HEK293 (cell line): ENCODE results near the gene TMEM208.

Source experiments
- CTCF ChIA-PET: fragments of 350-600 bp; formaldehyde crosslinking; extraction: SDS; loops from one replicate; lab custom pipeline; 2021; ENCODE audit warnings: antibody characterized with exemption; lab: Yijun Ruan, JAX
- POLR2A ChIA-PET: fragments of 300-600 bp; formaldehyde crosslinking; extraction: SDS; loops from one replicate; lab custom pipeline; 2020; ENCODE audit warnings: antibody characterized with exemption, inconsistent platforms; lab: Yijun Ruan, JAX
- H3K27ac ChIP-seq: fragments of 200-500 bp; sonication (Bioruptor generic); 2 replicates; pipeline ENCODE4 v1.5.1; 2014; ENCODE audit warnings: low read depth, low read length, control low read depth, inconsistent platforms; ENCODE audit errors: extremely low read depth
- H3K36me3 ChIP-seq, 2 experiments: fragments of 200-500 bp in 1 of 2; sonication (Bioruptor generic) in 1 of 2; 1 replicate in 1 of 2; 2 replicates in 1 of 2; pipeline ENCODE4 v1.5.1; 2014 to 2017; ENCODE audit warnings: inconsistent platforms in 2 of 2, low read length in 2 of 2; ENCODE audit not compliant: control insufficient read depth in 2 of 2, insufficient read depth in 1 of 2
- H3K4me1 ChIP-seq: fragments of 200-500 bp; sonication (Bioruptor generic); 2 replicates; pipeline ENCODE4 v1.5.1; 2014; ENCODE audit warnings: mild to moderate bottlenecking, low read length, inconsistent platforms; ENCODE audit not compliant: control insufficient read depth, insufficient read depth
- H3K4me3 ChIP-seq: 2 replicates; pipeline ENCODE4 v1.5.1; 2011; ENCODE audit warnings: low read depth, mild to moderate bottlenecking, control low read depth, low read length, moderate library complexity
- H3K9me3 ChIP-seq: fragments of 200-500 bp; sonication (Bioruptor generic); 2 replicates; pipeline ENCODE4 v1.5.1; 2014; ENCODE audit warnings: low read depth, low read length, inconsistent platforms; ENCODE audit not compliant: control insufficient read depth, insufficient read depth
- ELK4 ChIP-seq: IDR thresholded peaks from 2 replicates; pipeline ENCODE4 v1.6.1; 2011; ENCODE audit warnings: mild to moderate bottlenecking, low read depth, low read length, borderline replicate concordance
- KLF10 ChIP-seq: fragments of 450-650 bp; IDR thresholded peaks from 2 replicates; pipeline ENCODE4 v1.5.1; 2018; ENCODE audit warnings: missing biosample characterization, mild to moderate bottlenecking, missing genetic modification characterization
- OVOL3 ChIP-seq: fragments of 450-650 bp; formaldehyde crosslinking; IDR thresholded peaks from 2 replicates; pipeline ENCODE4 v1.5.1; 2016; ENCODE audit warnings: missing biosample characterization, missing genetic modification characterization
- SCRT2 ChIP-seq: fragments of 450-650 bp; formaldehyde crosslinking; IDR thresholded peaks from 2 replicates; pipeline ENCODE4 v1.5.1; 2016; ENCODE audit warnings: missing biosample characterization, missing genetic modification characterization
- ZBTB26 ChIP-seq: fragments of 450-650 bp; formaldehyde crosslinking; optimal IDR thresholded peaks from 2 replicates; pipeline ENCODE3; 2016; ENCODE audit warnings: missing biosample characterization, mild to moderate bottlenecking, missing genetic modification characterization
- ZBTB49 ChIP-seq: fragments of 450-650 bp; formaldehyde crosslinking; IDR thresholded peaks from 2 replicates; pipeline ENCODE4 v1.5.1; 2016; ENCODE audit warnings: missing biosample characterization, missing genetic modification characterization, low read depth
- ZEB2 ChIP-seq: fragments of 450-650 bp; formaldehyde crosslinking; IDR thresholded peaks from 2 replicates; pipeline ENCODE4 v1.5.1; 2016; ENCODE audit warnings: missing biosample characterization, missing genetic modification characterization
- ZNF155 ChIP-seq: fragments of 450-650 bp; formaldehyde crosslinking; IDR thresholded peaks from 2 replicates; pipeline ENCODE4 v1.5.1; 2016; ENCODE audit warnings: missing biosample characterization, missing genetic modification characterization
- ZNF18 ChIP-seq: fragments of 450-650 bp; formaldehyde crosslinking; IDR thresholded peaks from 2 replicates; pipeline ENCODE4 v1.5.1; 2016; ENCODE audit warnings: missing biosample characterization, missing genetic modification characterization
- ZNF221 ChIP-seq: fragments of 450-650 bp; formaldehyde crosslinking; IDR thresholded peaks from 2 replicates; pipeline ENCODE4 v1.5.1; 2017; ENCODE audit warnings: missing biosample characterization, missing genetic modification characterization, borderline replicate concordance
- ZNF239 ChIP-seq: fragments of 450-650 bp; formaldehyde crosslinking; IDR thresholded peaks from 2 replicates; pipeline ENCODE4 v1.5.1; 2016; ENCODE audit warnings: missing biosample characterization, missing genetic modification characterization
- ZNF274 ChIP-seq, 2 experiments: fragments of 200-500 bp in 1 of 2; fragments of 450-650 bp in 1 of 2; sonication (Bioruptor generic) in 1 of 2; formaldehyde crosslinking in 1 of 2; IDR thresholded peaks; 2 replicates each; pipeline versions ENCODE4 v1.5.1 to v1.6.1; 2014 to 2016; ENCODE audit warnings: borderline replicate concordance in 1 of 2, inconsistent platforms in 1 of 2, low read length in 1 of 2, missing biosample characterization in 1 of 2, missing genetic modification characterization in 1 of 2
- ZNF311 ChIP-seq: fragments of 450-650 bp; formaldehyde crosslinking; IDR thresholded peaks from 2 replicates; pipeline ENCODE4 v1.5.1; 2017; ENCODE audit warnings: missing biosample characterization, missing genetic modification characterization, borderline replicate concordance
- ZNF596 ChIP-seq: fragments of 450-650 bp; IDR thresholded peaks from 2 replicates; pipeline ENCODE4 v1.5.0; 2018; ENCODE audit warnings: missing biosample characterization, mild to moderate bottlenecking, missing genetic modification characterization, moderate library complexity
- ZNF639 ChIP-seq: fragments of 450-650 bp; formaldehyde crosslinking; IDR thresholded peaks from 2 replicates; pipeline ENCODE4 v1.5.1; 2016; ENCODE audit warnings: missing biosample characterization, missing genetic modification characterization
- ZSCAN30 ChIP-seq: fragments of 450-650 bp; IDR thresholded peaks from 2 replicates; pipeline ENCODE4 v1.5.1; 2018; ENCODE audit warnings: missing biosample characterization, mild to moderate bottlenecking, missing genetic modification characterization, moderate library complexity
- ZSCAN4 ChIP-seq: fragments of 450-650 bp; formaldehyde crosslinking; IDR thresholded peaks from 2 replicates; pipeline ENCODE4 v1.5.1; 2017; ENCODE audit warnings: missing biosample characterization, missing genetic modification characterization

Gene TMEM208

GRCh38 chr16:67208154-67208896 is 18.6 kb upstream of the TMEM208 start:
- ChIA-PET CTCF (interaction anchor here (1.4 to 1.6 kb wide), 2 partner anchors 10 to 11 kb away, joined by 3 to 6 read pairs; partner anchors contain the start of gene ELMO3), POLR2A (interaction anchor here (0.7 to 3.2 kb wide), 7 partner anchors 10 to 38 kb away, joined by 3 to 11 read pairs (median 4); partner anchors contain the start of genes E2F4, ELMO3 and TMEM208)
- no peaks in the 10 kb centered on the region for H3K9me3 ChIP-seq
- H3K4me1 ChIP-seq, result no peaks in the 10 kb centered on the region
- H3K4me3 ChIP-seq, result no peak overlapping the region
- no peak overlapping the region for H3K27ac ChIP-seq
- TF ChIP-seq ZNF221 (tag by site-specific recombination) (no peak), ZSCAN30 (tag by site-specific recombination) (no peak), ZNF155 (no peak), ZNF239 (tag by site-specific recombination) (no peak), ZNF18 (tag by site-specific recombination) (no peak), ZNF274 (IDR thresholded peaks at IDR 0.05; ENCODE audit: low read length) (no peak), ZNF274 (tag by site-specific recombination; IDR thresholded peaks at IDR 0.05; ENCODE audit: borderline replicate concordance) (no peak), ZNF311 (tag by site-specific recombination) (no peak), KLF10 (tag by site-specific recombination) (no peak), OVOL3 (no peak), ZBTB49 (no peak), ZBTB26 (tag by site-specific recombination) (no peak), ZSCAN4 (tag by site-specific recombination) (no peak), ZNF639 (no peak), ELK4 (no peak), ZEB2 (tag by site-specific recombination) (no peak), SCRT2 (tag by site-specific recombination) (no peak), ZNF596 (tag by site-specific recombination) (no peak)
- H3K36me3 ChIP-seq, result peaks cover 0 to 26% of the 10 kb centered on the region in 2 experiments; a peak in 1 of 3 replicates
